Measurements from ENCODE around the gene GRIA4.

DNA sequence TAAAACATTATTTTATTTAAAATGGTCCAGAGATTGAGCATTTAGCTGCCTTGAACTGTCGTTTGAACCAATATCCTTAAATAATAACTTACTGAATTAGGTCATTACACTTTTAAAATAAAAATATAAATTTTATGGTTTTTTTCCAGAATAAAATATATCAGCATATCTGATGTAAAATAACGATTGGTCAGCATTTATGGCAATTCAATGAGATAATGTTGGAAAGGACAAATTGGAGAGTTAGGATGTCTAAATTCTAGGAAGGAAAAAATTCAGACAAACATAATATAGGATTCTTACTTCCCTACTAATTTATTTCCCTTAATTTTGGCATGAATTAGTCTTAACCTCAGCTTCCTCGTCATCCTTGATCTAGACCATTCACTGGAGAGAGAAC lies 113.4 kb downstream of the GRIA4 start:
- TF ChIP-seq CTCF (IDR thresholded peaks at IDR 0.05) (no peak), EZH2 (IDR thresholded peaks at IDR 0.05; ENCODE audit: borderline replicate concordance, insufficient read depth, low read depth, low read length, poor library complexity, severe bottlenecking) (no peak)

Data from B cell (primary cell).